SK-N-MC (cell line): Measurements from ENCODE around the gene LGI1.

Experiments used
- DNase-seq: peaks from one replicate; pipeline ENCODE4 v3.0.0-alpha.2; 2011; ENCODE audit warnings: low read depth, low spot score
- H3K27ac ChIP-seq: fragments of 200-600 bp; sonication (generic); 2 replicates; pipeline ENCODE4 v1.5.1; 2016; ENCODE audit warnings: mixed run types
- H3K36me3 ChIP-seq: fragments of 200-600 bp; sonication (generic); 2 replicates; pipeline ENCODE4 v1.6.1; 2017; ENCODE audit warnings: antibody characterized with exemption, low read length, mixed read lengths; ENCODE audit not compliant: insufficient read depth
- H3K4me3 ChIP-seq: fragments of 200-600 bp; sonication (generic); 2 replicates; pipeline ENCODE4 v1.5.1; 2016
- H3K9ac ChIP-seq: fragments of 200-600 bp; sonication (generic); 2 replicates; pipeline ENCODE4 v1.8.0; 2017; ENCODE audit warnings: mixed run types, mixed read lengths; ENCODE audit not compliant: insufficient read length
- H3K9me3 ChIP-seq: fragments of 200-600 bp; sonication (generic); 2 replicates; pipeline ENCODE4 v1.6.1; 2017; ENCODE audit warnings: low read depth, mild to moderate bottlenecking, antibody characterized with exemption, low read length, moderate library complexity, mixed read lengths
- EZH2 ChIP-seq: fragments of 200-600 bp; sonication (generic); IDR thresholded peaks from one replicate; pipeline ENCODE4 v1.6.1; 2017; ENCODE audit warnings: antibody characterized with exemption
- FOXP2 ChIP-seq: optimal IDR thresholded peaks from 2 replicates; pipeline ENCODE3; 2011; ENCODE audit warnings: mild to moderate bottlenecking, moderate library complexity; ENCODE audit not compliant: insufficient read depth; ENCODE audit errors: extremely low read length, control extremely low read depth
- POLR2AphosphoS5 ChIP-seq: IDR thresholded peaks from 2 replicates; pipeline ENCODE4 v1.6.1; 2012; ENCODE audit warnings: mild to moderate bottlenecking, low read depth, low read length, borderline replicate concordance

Gene LGI1

GRCh38 chr10:93775356-93775755, 17.6 kb downstream of the LGI1 start:
- Histone ChIP-seq H3K9me3 (no peaks in the 10 kb centered on the region), H3K4me3 (no peak overlapping the region), H3K27ac (no peak overlapping the region), H3K36me3 (no peaks in the 10 kb centered on the region), H3K9ac (no peak overlapping the region)
- DNase-seq = no peak
- TF ChIP-seq POLR2AphosphoS5 (no peak), FOXP2 (no peak), EZH2 (no peak)

- no peak for TF ChIP-seq POLR2AphosphoS5
- TF ChIP-seq FOXP2 = no peak
- no peak for TF ChIP-seq EZH2
- H3K27ac ChIP-seq = no peak overlapping the region
- no peak overlapping the region for H3K4me3 ChIP-seq
- H3K9ac ChIP-seq = no peak overlapping the region
- H3K36me3 ChIP-seq = no peaks in the 10 kb centered on the region
- no peaks in the 10 kb centered on the region for H3K9me3 ChIP-seq
- DNase-seq = no peak
Measured at GRCh38 chr10:93777092-93777491, 19.4 kb downstream of the LGI1 start.

- Histone ChIP-seq H3K36me3 (no peaks in the 10 kb centered on the region), H3K4me3 (no peak overlapping the region), H3K9ac (no peak overlapping the region), H3K27ac (no peak overlapping the region), H3K9me3 (no peaks in the 10 kb centered on the region)
- TF ChIP-seq POLR2AphosphoS5 = no peak
- no peak for TF ChIP-seq FOXP2
- TF ChIP-seq EZH2 = no peak
- no peak for DNase-seq
Measured at GRCh38 chr10:93784059-93784458, 26.3 kb downstream of the LGI1 start.

- H3K9ac ChIP-seq = no peak overlapping the region
- no peak for TF ChIP-seq POLR2AphosphoS5
- H3K9me3 ChIP-seq = no peaks in the 10 kb centered on the region
- H3K36me3 ChIP-seq = no peaks in the 10 kb centered on the region
- no peak overlapping the region for H3K4me3 ChIP-seq
- no peak overlapping the region for H3K27ac ChIP-seq
- no peak for DNase-seq
Measured at GRCh38 chr10:93788413-93789208, 30.9 kb downstream of the LGI1 start.

GRCh38 chr10:93790439-93790838, 32.7 kb downstream of the LGI1 start:
- no peak for DNase-seq
- TF ChIP-seq EZH2 = no peak
- no peak for TF ChIP-seq FOXP2
- no peak for TF ChIP-seq POLR2AphosphoS5
- H3K36me3 ChIP-seq = no peaks in the 10 kb centered on the region
- no peak overlapping the region for H3K4me3 ChIP-seq
- no peak overlapping the region for H3K9ac ChIP-seq
- no peaks in the 10 kb centered on the region for H3K9me3 ChIP-seq
- no peak overlapping the region for H3K27ac ChIP-seq

GRCh38 chr10:93796167-93796566, 38.4 kb downstream of the LGI1 start:
- Histone ChIP-seq H3K36me3 (no peaks in the 10 kb centered on the region), H3K4me3 (no peak overlapping the region), H3K9ac (no peak overlapping the region), H3K9me3 (no peaks in the 10 kb centered on the region), H3K27ac (no peak overlapping the region)
- TF ChIP-seq POLR2AphosphoS5 = no peak
- no peak for TF ChIP-seq FOXP2
- no peak for TF ChIP-seq EZH2
- DNase-seq = no peak

DNA sequence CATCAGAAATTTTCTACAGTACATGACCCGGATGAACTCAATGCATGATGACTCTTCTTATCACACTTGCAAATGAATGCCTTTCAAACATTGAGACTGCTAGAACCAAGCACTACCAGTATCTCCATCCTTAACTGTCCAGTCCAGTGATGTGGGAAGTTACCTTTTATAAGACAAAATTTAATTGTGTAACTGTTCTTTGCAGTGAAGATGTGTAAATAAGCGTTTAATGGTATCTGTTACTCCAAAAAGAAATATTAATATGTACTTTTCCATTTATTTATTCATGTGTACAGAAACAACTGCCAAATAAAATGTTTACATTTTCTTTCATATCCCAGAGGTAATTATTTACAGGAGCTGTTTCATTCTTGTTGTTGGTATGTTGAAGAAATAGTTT, 40.1 kb downstream of the LGI1 start:
- no peak overlapping the region for H3K27ac ChIP-seq
- no peak for TF ChIP-seq POLR2AphosphoS5
- TF ChIP-seq FOXP2 = no peak
- TF ChIP-seq EZH2 = no peak
- DNase-seq = no peak

DNA sequence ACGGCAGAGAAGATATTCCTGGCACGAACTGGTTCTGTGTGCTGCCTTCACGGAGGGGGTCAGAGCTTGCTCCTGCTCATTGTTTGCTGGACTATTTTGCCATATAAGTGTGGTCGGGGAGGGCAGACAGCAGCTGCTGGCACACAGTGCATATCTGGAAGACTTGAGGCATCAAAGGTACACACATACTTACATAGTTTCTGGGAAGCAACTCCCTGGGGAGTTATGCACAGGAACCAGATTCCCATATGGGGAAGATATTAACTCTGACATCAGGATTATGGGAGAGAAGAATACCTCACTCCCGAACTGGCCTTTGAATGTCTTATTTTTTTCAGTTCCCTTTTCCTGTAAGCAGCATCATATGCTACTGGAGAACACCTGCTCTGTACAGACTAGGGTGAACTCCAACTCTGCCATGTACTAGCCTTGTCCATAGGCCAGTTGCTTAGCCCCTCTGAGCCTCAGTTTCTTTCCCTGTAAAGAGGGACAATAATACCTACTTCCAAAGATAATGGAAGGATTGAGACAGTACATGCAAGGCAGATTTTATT, 41.5 kb downstream of the LGI1 start:
- no peak overlapping the region for H3K27ac ChIP-seq
- H3K9me3 ChIP-seq = no peaks in the 10 kb centered on the region
- H3K9ac ChIP-seq = no peak overlapping the region
- H3K4me3 ChIP-seq = no peak overlapping the region
- H3K36me3 ChIP-seq = no peaks in the 10 kb centered on the region
- DNase-seq = no peak
- TF ChIP-seq POLR2AphosphoS5 (no peak), EZH2 (no peak), FOXP2 (no peak)

More for the DNA sequence above, 40.1 kb downstream of the LGI1 start:
- Histone ChIP-seq H3K36me3 (no peaks in the 10 kb centered on the region), H3K9me3 (no peaks in the 10 kb centered on the region), H3K9ac (no peak overlapping the region), H3K4me3 (no peak overlapping the region)

DNA sequence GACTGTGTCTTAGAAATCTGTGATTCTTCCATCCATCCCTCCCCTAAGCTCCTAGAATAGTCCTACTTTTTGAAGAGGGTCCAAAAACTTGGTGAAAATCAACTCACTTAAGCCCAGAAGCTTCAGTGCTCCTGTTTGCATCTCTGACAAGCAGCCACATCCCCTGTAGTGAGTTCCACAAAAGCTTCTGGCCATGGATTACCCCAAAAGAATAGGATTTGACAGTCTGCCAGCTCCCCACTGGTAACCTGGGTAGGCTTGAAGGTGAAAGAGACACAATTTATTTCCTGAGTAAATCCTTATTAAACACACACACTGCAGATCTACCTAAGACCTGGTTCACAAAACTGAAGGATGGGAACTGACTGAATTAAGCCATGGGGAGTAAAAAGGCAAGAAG, 46.5 kb downstream of the LGI1 start:
- H3K36me3 ChIP-seq = no peaks in the 10 kb centered on the region
- no peak for DNase-seq
- TF ChIP-seq EZH2 = no peak
- TF ChIP-seq FOXP2 = no peak
- TF ChIP-seq POLR2AphosphoS5 = no peak
- no peak overlapping the region for H3K27ac ChIP-seq
- H3K4me3 ChIP-seq = no peak overlapping the region
- H3K9ac ChIP-seq = no peak overlapping the region
- H3K9me3 ChIP-seq = no peaks in the 10 kb centered on the region
